Neural crest cell (in vitro differentiated cells): ENCODE data around the gene ACACB. TPM values are rescaled to one million over a fixed set of nuclear protein-coding genes. Genes with fewer than 3 reads are reported as not detected.

ENCODE experiments used
- DNase-seq: peaks from one replicate; pipeline ENCODE4 v3.0.0; 2021; ENCODE audit warnings: low read depth, mixed read lengths, low spot score
- H3K27ac Mint-ChIP-seq: one replicate; pipeline ENCODE4 v1.8.0; 2021; ENCODE audit warnings: mild to moderate bottlenecking, mixed read lengths; ENCODE audit not compliant: unreplicated experiment
- H3K27me3 Mint-ChIP-seq: 2 replicates; pipeline ENCODE4 v1.8.0; 2021; ENCODE audit warnings: low read depth, mild to moderate bottlenecking, mixed read lengths
- H3K36me3 Mint-ChIP-seq: 2 replicates; pipeline ENCODE4 v1.8.0; 2021; ENCODE audit warnings: low read depth, mild to moderate bottlenecking, mixed read lengths
- H3K4me1 Mint-ChIP-seq: 2 replicates; pipeline ENCODE4 v1.8.0; 2021; ENCODE audit warnings: mixed read lengths
- H3K4me3 Mint-ChIP-seq: one replicate; pipeline ENCODE4 v1.8.0; 2021; ENCODE audit warnings: mild to moderate bottlenecking, mixed read lengths
- H3K9me3 Mint-ChIP-seq: 2 replicates; pipeline ENCODE4 v1.8.0; 2021; ENCODE audit warnings: mixed read lengths
- CTCF ChIP-seq: fragments of 200-600 bp; sonication (generic); conservative IDR thresholded peaks from 2 replicates; pipeline ENCODE4 v1.5.0; 2021; ENCODE audit warnings: antibody characterized with exemption, mild to moderate bottlenecking
- total RNA-seq: library from RNA; stranded (reverse); gene quantifications from 2 replicates; pipeline ENCODE4 v1.2.1, GENCODE V29; 2021

ACACB gene
- total RNA-seq, 1 donor from 2014 or later: 15.9 TPM

- Mint-ChIP-seq H3K4me3 (no peak overlapping the region), H3K27me3 (no peaks in the 10 kb centered on the region), H3K36me3 (peaks cover 12% of the 10 kb centered on the region), H3K9me3 (no peaks in the 10 kb centered on the region), H3K4me1 (no peaks in the 10 kb centered on the region), H3K27ac (no peak overlapping the region)
- no peak for DNase-seq
- TF ChIP-seq CTCF: no peak
Observed at GRCh38 chr12:109259545-109259895, 143.1 kb downstream of the ACACB start.

- Mint-ChIP-seq H3K4me1 (no peaks in the 10 kb centered on the region), H3K4me3 (no peak overlapping the region), H3K27ac (no peak overlapping the region), H3K36me3 (peaks cover 7% of the 10 kb centered on the region), H3K9me3 (no peaks in the 10 kb centered on the region), H3K27me3 (no peaks in the 10 kb centered on the region)
- DNase-seq: no peak
- no peak for TF ChIP-seq CTCF
Observed at GRCh38 chr12:109261087-109261486, 144.7 kb downstream of the ACACB start.

GRCh38 chr12:109261939-109262338 is 145.6 kb downstream of the ACACB start:
- no peak overlapping the region for H3K27ac Mint-ChIP-seq
- H3K27me3 Mint-ChIP-seq: no peaks in the 10 kb centered on the region
- H3K4me3 Mint-ChIP-seq: no peak overlapping the region
- TF ChIP-seq CTCF: no peak
- no peak for DNase-seq
- H3K36me3 Mint-ChIP-seq: peaks cover 7% of the 10 kb centered on the region
- H3K4me1 Mint-ChIP-seq: no peaks in the 10 kb centered on the region
- H3K9me3 Mint-ChIP-seq: no peaks in the 10 kb centered on the region

DNA sequence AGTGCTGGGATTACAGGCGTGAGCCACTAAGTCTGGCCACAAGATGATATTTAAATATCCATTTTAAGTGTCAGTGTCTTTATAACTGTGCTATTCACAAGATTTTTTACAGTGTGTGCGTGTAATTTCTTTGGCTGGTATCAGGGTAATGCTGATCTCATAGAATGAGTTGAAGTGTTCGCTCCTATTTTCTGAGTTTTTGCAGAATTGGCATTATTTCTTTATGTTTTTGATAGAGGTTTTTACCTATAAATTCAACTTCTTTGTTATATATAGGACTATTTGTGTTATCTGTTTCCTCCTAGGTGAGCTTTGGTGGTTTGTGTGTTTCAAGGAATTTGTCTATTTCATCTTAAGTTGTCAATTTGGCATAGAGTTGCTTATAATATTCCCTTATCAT is 147.1 kb downstream of the ACACB start:
- H3K27ac Mint-ChIP-seq: no peak overlapping the region
- TF ChIP-seq CTCF: no peak
- no peaks in the 10 kb centered on the region for H3K27me3 Mint-ChIP-seq
- DNase-seq: no peak
- H3K36me3 Mint-ChIP-seq: peaks cover 4% of the 10 kb centered on the region
- no peak overlapping the region for H3K4me3 Mint-ChIP-seq
- no peaks in the 10 kb centered on the region for H3K4me1 Mint-ChIP-seq
- H3K9me3 Mint-ChIP-seq: no peaks in the 10 kb centered on the region

GRCh38 chr12:109264095-109264942 is 147.9 kb downstream of the ACACB start:
- H3K27ac Mint-ChIP-seq: no peak overlapping the region
- peaks cover 4% of the 10 kb centered on the region for H3K36me3 Mint-ChIP-seq
- no peaks in the 10 kb centered on the region for H3K4me1 Mint-ChIP-seq
- peak; percentile 89 for TF ChIP-seq CTCF
- H3K4me3 Mint-ChIP-seq: no peak overlapping the region
- H3K9me3 Mint-ChIP-seq: no peaks in the 10 kb centered on the region
- no peaks in the 10 kb centered on the region for H3K27me3 Mint-ChIP-seq
- DNase-seq: peak; percentile 91
